ENCODE measurements around the gene ANKRD24. TPM values are rescaled to one million over a fixed set of nuclear protein-coding genes. Genes with fewer than 3 reads are reported as not detected.

ANKRD24 gene
- total and polyA plus RNA-seq, 2 of the 13 experiments (the other 11 are each of a cell fraction or from before 2014, with no cell fraction given) = 0.13 to 0.24 TPM

GRCh38 chr19:4182084-4182810 is at the start of gene ANKRD24, which contains the start of gene SIRT6 (continued):
- TF ChIP-seq MXD4 (CRISPR knock-in tag; IDR thresholded peaks at IDR 0.05) = peak; percentile 93
- peak; percentile 81 for TF ChIP-seq SP2 (CRISPR knock-in tag; IDR thresholded peaks at IDR 0.05)
- TF ChIP-seq SKIL (CRISPR knock-in tag; IDR thresholded peaks at IDR 0.05; ENCODE audit: borderline replicate concordance) = peak; percentile 57; the same call in 1 of the 2 replicates
- peak; percentile 69 for TF ChIP-seq MED1 (CRISPR knock-in tag; IDR thresholded peaks at IDR 0.05)
- no peak for TF ChIP-seq CEBPB (IDR thresholded peaks at IDR 0.05; ENCODE audit: borderline replicate concordance, low read depth, low read length)
- TF ChIP-seq ELF4 (CRISPR knock-in tag; IDR thresholded peaks at IDR 0.05; ENCODE audit: borderline replicate concordance) = no peak
- TF ChIP-seq ZFP91 (CRISPR knock-in tag; IDR thresholded peaks at IDR 0.05; ENCODE audit: borderline replicate concordance) = peak; percentile 90; the same call in 1 of the 2 replicates
- peak; percentile 86 for TF ChIP-seq IKZF5 (CRISPR knock-in tag; IDR thresholded peaks at IDR 0.05)
- peak; percentile 70; the same call in 1 of the 2 replicates for TF ChIP-seq ZNF709 (CRISPR knock-in tag; IDR thresholded peaks at IDR 0.05)
- TF ChIP-seq HDAC6 (IDR thresholded peaks at IDR 0.05; ENCODE audit: low read depth, low read length) = no peak
- peak; percentile 64 for TF ChIP-seq ZNF883 (CRISPR knock-in tag; IDR thresholded peaks at IDR 0.05; ENCODE audit: not compliant biosample characterization)
- TF ChIP-seq SAP130 (CRISPR knock-in tag; IDR thresholded peaks at IDR 0.05; ENCODE audit: low read depth) = peak; percentile 95
- peak; percentile 68; the same call in 1 of the 2 replicates for TF ChIP-seq ARNT2 (CRISPR knock-in tag; IDR thresholded peaks at IDR 0.05; ENCODE audit: low read depth)
- TF ChIP-seq MATR3 (CRISPR knock-in tag; IDR thresholded peaks at IDR 0.05) = no peak
- peak; percentile 66 for TF ChIP-seq SOX5 (CRISPR knock-in tag; IDR thresholded peaks at IDR 0.05; ENCODE audit: borderline replicate concordance)
- TF ChIP-seq LCORL (IDR thresholded peaks at IDR 0.05) = no peak
- peak; percentile 69 for TF ChIP-seq LCORL (CRISPR knock-in tag; IDR thresholded peaks at IDR 0.05)
- TF ChIP-seq IRF2 (CRISPR knock-in tag; IDR thresholded peaks at IDR 0.05) = peak; percentile 89
- no peak for TF ChIP-seq ZC3H4 (CRISPR knock-in tag; IDR thresholded peaks at IDR 0.05; ENCODE audit: borderline replicate concordance)
- no peak for TF ChIP-seq ZNF260 (CRISPR knock-in tag; IDR thresholded peaks at IDR 0.05; ENCODE audit: borderline replicate concordance, low read depth)
- TF ChIP-seq ZNF143 (CRISPR knock-in tag; IDR thresholded peaks at IDR 0.05) = peak; percentile 83
- 0 out of 2 replicates have a peak, but pooled peaks have one; percentile 27 for TF ChIP-seq ZNF710 (CRISPR knock-in tag; IDR thresholded peaks at IDR 0.05; ENCODE audit: borderline replicate concordance)
- peak; percentile 76; the same call in 1 of the 2 replicates for TF ChIP-seq CBFB (CRISPR knock-in tag; IDR thresholded peaks at IDR 0.05)
- 0 out of 2 replicates have a peak, but pooled peaks have one; percentile 79 for TF ChIP-seq ZNF33B (CRISPR knock-in tag; IDR thresholded peaks at IDR 0.05)
